ENCODE results near the gene SENP8. TPM values are rescaled to one million over a fixed set of nuclear protein-coding genes. Genes with fewer than 3 reads are reported as not detected.
A peak's percentile ranks its signal among the peaks of the same experiment; 100 is the strongest.
"Not testable (repeated sequence)": the region's sequence is repeated elsewhere in the genome, so short reads cannot be mapped to it uniquely, and the experiment has no call there.

The SENP8 gene
- total RNA-seq = 1.2 and 2.7 TPM in 2 replicates

GRCh38 chr15:72118017-72118978 is at the start of gene SENP8, which contains the start of gene MYO9A:
SENP8 (plus strand) TSS chr15:72118403; CDS start chr15:72139624, 21,221 bp downstream.
MYO9A (minus strand) TSS chr15:72118150; CDS start chr15:72046563, 71,587 bp downstream.
- DNase-seq = peak; percentile 98

GRCh38 chr15:72068856-72069255 is 49.3 kb upstream of the SENP8 start:
- DNase-seq = no peak

GRCh38 chr15:72070817-72071447 is 47.3 kb upstream of the SENP8 start:
- DNase-seq = no peak

DNA sequence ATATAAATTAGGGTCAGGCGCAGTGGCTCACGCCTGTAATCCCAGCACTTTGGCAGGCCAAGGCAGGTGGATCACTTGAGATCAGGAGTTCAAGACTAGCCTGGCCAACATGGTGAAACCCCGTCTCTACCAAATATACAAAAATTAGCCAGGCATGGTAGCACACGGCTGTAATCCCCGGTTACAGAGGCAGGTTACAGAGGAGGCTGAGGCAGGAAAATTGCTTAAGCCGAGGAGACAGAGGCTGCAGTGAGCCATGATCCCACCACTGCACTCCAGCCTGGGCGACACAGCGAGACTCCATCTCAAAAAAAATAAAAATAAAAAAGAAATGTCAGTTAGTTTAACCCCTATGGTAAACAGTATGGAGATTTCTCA is 46.8 kb upstream of the SENP8 start:
- DNase-seq = not testable (repeated sequence)

DNA sequence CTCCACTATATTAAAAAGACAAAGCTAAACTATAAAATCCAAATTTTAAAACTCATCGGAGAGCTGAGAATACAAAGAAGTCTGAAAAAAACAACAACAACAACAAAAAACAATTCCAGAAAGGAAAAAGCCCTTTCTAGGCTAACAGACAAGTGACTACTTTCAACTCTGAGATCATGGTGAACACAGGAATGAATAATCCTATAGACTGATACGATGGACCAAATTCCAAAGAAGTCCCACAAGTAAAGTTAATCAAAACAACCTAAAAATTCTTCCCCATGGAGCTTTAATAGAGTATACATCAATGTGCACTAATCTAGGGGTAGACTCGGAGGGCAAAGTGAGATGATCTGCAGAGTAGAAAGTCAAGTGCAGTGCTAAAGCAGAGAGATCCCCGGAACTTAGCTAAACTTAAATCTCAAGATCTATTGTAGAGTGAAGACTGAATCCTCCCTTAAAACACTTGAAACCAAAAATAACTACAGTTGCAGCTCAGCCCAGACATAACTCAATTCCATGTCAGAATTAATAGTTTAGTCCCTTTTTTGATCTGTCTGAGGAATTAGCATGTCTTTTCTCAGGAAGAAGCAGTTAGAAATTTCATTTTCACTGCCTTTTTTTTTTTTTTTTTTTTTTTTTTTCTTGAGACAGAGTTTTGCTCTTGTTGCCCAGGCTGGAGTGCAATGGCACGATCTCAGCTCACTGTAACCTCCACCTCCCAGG is 43.7 kb upstream of the SENP8 start:
- no peak for DNase-seq

DNA sequence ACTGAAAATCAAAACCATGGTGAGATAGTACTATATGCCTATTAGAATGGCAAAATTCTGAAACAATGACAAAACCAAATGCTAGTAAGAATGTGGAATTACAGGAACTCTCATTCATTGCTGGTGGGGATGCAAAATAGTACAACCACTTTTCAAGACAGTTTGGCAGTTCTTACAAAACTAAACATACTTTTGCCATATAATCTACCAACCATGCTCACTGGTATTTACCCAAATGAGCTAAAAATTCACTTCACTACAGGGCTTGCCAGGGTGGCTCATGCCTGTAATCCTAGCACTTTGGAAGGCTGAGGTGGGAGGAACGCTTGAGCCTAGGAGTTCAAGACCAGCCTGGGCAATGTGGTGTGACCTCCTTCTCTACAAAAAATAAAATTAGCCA is 40.3 kb upstream of the SENP8 start:
- DNase-seq = no peak

DNA sequence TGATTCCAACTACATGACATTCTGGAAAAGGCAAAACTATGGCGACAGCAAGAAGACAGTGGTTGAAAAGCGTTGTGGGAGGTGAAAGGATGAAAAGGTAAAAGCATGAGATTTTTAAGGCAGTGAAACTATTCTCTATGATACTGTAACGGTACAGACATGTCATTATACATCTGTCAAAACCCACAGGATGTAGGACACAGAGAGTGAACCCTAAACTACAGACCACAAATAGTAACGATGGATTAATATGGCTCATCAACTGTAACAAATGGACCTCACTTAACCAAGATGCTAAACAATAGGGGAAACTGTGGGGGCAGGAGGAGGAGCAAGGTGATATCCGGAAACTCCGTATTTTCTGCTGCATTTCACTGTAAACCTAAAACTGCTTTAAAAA is 39.3 kb upstream of the SENP8 start:
- DNase-seq = no peak

DNA sequence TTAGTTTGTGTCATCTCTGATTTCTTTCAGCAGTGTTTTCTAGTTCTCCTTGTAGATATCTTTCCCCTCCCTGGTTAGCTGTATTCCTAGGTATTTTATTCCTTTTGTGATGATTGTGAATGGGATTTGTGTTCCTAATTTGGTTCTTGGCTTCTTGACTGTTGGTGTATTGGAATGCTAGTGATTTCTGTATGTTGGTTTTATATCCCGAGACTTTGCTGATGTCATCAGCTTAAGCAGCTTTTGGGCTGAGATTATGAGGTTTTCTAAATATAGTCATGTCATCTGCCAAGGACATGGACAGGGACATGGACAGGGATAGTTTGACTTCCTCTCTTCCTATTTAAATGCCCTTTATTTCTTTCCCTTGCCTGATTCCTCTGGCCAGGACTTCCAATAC is 36.0 kb upstream of the SENP8 start:
- DNase-seq = no peak

GRCh38 chr15:72086010-72086697 is 32.0 kb upstream of the SENP8 start:
- no peak for DNase-seq

DNA sequence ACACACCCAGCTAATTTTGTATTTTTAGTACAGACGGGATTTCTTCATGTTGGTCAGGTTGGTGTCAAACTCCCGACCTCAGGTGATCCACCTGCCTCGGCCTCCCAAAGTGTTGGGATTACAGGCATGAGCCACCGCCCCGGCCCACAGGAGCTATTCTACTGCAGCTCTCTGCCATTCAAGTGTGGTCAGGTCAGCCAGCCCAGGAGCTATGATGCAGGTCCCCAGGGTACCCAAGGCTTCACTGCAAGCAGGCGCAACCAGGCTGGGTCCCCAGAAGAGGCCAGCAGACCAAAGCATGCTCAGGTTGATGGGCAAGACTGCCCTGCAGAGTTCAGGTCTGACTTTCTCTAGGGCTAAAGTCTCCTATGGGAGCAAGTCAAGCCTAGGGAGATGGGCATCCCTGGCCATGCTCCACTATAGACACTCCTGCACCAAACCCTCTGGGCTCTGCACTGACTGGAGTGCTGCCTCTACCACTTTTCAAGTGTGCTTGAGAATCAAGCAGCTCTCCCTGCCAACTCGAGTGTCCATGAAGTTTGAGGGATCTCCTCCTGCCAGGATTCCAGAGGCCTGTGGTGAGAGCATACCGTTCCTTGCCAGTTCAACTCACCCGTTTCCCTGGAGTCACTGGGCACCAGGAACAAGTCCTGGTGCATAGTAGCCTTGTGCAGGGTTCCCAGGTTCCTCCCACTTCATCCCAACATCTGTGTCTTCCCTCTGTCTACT is 31.1 kb upstream of the SENP8 start:
- DNase-seq = no peak

- DNase-seq = no peak
Measured at GRCh38 chr15:72092006-72092405, 26.2 kb upstream of the SENP8 start.

DNA sequence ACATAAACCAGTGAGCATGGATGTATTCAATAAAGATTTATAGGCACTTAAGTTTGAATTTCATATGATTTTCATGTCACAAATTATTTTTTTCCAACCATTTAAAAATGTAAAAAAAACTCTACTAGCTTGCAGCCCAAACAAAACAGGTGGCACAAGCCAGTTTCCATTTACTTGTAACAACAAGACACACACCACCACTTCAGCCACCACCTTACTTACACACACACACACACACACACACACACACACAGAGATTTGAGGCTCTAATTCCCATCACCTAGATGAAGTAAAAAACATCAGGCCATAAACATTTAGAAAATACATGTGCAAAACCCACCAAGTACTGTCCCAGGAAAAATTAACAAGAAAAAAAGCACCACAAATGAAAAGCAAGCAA is 25.5 kb upstream of the SENP8 start:
- no peak for DNase-seq

DNA sequence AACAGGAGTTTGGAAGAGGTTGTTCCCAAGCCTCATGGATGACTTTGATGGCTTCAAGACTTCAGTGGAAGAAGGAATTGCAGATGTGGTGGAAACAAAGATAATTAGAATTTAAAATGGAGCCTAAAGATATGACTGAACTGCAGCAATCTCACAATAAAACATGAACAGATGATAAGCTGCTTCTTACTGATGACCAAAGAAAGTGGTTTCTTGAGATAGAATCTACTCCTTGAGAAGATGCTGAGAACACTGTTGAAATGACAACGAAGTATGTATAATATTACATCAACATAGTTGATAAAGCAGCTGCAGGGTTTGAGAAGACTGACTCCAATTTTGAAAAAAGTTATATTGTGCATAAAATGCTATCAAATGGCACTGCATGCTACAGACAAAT is 21.4 kb upstream of the SENP8 start:
- no peak for DNase-seq

GRCh38 chr15:72098040-72098439 is 20.2 kb upstream of the SENP8 start:
- DNase-seq = no peak

DNA sequence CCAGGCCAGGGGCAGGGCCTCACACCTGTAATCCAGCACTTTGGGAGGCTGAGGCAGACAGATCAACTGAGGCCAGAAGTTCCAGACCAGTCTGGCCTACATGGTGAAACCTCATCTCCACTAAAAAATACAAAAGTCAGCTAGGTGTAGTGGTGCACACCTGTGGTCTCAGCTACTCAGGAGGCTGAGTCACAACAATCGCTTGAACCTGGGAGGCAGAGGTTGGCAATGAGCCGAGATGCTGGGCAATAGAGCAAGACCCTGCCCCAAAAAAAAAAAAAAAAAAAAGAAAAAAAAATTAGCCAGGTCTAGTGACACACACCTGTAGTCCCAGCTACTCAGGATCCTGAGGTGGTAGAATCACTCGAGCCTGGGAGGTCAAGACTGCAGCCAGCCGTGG is 19.0 kb upstream of the SENP8 start:
- DNase-seq = no peak

GRCh38 chr15:72100551-72100950 is 17.7 kb upstream of the SENP8 start:
- DNase-seq = not testable (repeated sequence)

DNA sequence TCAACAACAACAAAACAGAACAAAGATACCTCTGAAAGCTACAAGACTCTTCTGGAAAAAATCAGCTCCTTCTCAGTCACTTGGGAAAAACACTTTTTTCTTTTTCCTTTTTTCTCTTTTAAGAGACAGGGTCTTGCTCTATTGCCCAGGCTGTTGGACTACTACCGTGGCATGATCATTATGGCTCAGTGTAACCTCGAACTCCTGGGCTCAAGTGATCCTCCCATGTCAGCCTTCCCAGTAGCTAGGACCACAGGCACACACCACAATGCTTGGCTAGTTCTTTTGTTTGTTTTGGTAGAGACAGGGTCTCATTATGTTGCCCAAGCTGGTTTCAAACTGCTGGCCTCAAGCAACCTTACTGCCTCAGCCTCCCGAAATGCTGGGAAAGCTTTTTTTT is 13.1 kb upstream of the SENP8 start:
- DNase-seq = no peak

DNA sequence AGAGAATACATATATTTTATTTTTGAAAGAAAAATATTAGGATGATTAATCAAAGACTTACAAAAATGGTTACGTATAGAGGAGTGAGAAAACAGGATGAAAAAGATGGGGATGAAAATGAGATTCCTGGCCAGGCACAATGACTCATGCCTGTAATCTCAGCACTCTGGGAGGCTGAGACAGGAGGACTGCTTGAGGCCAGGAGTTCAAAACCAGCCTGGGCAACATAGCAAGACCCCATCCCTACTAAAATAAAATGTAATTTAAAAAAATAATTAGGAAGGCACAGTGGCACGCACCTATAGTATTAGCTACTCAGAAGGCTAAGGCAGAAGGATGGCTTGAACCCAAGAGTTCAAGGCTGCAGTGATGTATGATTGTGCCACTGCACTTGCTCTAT is 12.1 kb upstream of the SENP8 start:
- DNase-seq = no peak

- DNase-seq = no peak
Measured at GRCh38 chr15:72110355-72110754, 7.8 kb upstream of the SENP8 start.

- DNase-seq = no peak
Measured at GRCh38 chr15:72112116-72112515, 6.1 kb upstream of the SENP8 start.

GRCh38 chr15:72112805-72113204 is 5.4 kb upstream of the SENP8 start:
- DNase-seq = no peak

Measured in dermis blood vessel endothelial cell (primary cell).